DMS53 treated with DMSO at 0.1 percent for 48 hours (cell line): ENCODE measurements around the gene DHDH.

Experiments used
- DNase-seq: peaks from one replicate; lab custom pipeline; 2025; ENCODE audit not compliant: unreplicated experiment; lab: John Stamatoyannopoulos, UW

Gene DHDH

DNA sequence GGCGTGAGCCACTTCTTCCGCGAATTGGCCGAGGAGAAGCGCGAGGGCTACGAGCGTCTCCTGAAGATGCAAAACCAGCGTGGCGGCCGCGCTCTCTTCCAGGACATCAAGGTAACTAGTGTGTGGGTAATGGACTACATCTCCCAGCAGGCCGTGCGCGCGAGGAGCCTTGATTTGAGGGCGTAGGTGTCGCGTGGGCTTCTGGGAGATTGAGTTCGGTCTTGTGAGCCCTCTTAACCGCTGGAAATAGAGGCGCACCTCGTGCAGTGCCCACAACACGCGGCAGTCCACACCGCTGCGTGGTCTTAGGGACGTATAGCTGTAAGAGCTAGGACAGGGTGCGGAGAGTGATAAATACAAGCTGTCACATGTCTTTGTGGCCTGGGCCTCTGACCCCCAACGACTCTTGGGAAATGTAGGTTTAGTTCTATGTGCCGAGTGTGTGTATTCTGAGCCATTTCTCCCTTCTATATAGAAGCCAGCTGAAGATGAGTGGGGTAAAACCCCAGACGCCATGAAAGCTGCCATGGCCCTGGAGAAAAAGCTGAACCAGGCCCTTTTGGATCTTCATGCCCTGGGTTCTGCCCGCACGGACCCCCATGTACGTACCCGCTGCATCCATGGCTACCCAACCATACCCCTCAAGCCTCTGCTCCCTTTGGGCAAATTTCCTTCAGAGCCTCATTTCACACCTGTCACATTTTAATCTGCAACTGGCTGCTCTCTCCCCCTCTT is 32.5 kb downstream of the DHDH start:
- peak; percentile 67 for DNase-seq

- DNase-seq, result no peak
These were observed 33.2 kb downstream of the DHDH start for GRCh38 chr19:48966541-48967345.

GRCh38 chr19:48967346-48968178 is 34.1 kb downstream of the DHDH start:
- no peak for DNase-seq

GRCh38 chr19:48968179-48968661 is 34.7 kb downstream of the DHDH start:
- DNase-seq, result no peak

DNA sequence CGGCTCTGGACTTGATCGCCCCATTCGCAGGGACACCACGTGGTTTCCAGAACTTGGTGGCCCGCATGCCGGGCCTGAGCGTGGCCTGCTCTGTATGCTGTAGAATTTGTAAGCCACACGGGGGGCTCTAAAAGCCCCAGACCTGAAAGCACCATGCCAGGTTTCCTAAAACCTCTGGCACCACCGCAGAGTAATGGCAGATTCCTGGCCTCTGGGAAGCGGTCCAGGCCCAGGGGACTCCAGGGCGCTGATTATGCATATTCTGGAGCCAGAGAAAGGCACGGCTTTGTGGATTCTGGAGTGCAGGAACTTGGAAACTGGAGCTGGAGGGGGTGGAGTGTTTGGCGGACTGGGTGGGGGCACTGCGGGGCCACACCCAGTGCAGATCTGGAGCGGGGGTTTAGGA is 35.3 kb downstream of the DHDH start:
- DNase-seq, result no peak

DNA sequence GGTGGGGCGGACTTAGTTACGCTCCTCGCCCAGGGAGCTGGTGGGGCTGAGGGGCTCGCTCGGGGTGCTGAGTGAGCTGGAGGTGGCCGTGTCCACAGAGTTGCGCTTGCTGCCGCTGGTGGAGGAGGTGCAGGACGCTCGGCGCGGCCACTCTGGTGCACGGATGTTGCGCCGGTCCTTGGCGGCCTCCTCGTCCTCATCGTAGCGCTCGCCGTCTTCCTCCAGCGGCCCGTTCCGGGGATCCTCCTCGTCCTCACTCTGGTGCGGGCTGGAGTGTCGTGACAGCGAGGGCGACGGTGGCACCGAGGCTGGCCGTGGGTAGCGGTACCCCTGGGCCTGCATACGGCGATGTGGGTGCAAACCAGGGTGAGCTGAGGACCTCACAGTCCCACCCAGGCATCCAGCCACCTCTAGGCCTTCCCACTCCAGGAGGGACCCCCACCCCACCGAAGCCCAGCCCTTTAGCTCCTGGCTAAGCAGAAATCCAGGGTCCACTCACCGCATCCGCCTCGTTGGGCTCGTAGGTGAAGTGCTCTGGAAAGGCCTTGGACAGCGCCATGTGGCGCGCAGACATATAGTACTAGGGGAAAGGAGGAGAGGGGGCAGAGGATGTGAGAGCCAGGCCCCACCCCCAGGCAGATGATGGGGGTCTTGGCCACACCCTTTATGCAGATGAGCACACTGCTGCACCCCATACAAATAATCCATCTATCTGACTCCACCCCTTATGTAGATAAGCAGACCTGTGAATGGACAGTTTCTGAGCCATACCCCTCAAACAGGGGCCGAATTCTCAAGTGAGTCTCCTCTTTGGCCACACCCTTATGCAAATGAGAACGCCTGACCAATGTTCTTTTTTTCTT is 36.0 kb downstream of the DHDH start:
- no peak for DNase-seq

DNA sequence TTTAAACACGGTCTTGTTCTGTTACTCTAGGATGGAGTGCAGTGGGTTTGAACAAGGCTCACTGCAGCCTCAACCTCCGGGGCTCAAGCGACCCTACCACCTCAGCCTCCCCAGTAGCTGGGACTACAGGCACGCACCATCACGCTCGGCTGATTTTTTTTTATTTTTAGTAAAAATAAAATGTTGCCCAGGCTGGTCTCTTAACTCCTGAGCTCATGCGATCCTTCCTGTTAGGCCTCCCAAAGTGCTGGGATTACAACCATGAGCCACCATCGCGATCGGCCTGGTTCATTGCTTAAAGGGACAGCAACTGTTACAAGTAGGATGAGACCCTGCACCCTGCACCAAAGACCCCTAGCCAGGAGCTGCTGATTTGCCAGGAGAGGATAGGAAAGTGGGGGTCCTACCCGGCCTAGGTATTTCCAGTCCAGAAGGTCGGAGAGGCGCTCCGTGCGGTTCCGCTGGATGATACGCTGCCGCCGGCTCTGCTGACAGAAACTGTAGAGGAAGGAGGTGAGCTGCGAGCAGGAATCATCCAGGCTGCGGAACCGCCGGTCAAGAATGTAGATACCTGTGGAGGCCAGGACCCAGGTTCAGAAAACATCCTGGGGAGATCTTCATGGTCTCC is 36.8 kb downstream of the DHDH start:
- DNase-seq, result no peak

DNA sequence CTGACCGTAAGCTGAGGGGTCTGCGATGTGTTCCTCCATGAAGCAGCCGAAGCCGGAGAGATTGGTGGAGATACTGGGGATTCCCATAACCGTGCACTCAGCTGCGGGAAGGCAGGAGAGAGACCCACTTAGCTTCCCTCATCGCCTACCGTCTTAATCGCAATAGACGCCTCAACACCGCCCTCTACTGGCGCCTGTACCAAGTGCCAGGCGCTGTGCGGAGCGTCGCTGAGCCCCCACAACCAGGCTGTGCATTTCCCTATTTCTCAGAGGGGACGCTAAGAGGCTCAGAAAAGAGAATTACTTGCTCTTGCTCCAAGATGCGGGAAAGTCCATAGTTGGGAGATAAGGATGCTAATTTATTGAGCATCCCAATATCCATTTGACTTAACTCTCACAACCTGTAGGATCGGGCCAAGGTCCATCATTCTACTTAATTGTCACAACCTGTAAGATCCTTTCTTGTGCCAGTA is 37.5 kb downstream of the DHDH start:
- DNase-seq, result peak; percentile 66

DNA sequence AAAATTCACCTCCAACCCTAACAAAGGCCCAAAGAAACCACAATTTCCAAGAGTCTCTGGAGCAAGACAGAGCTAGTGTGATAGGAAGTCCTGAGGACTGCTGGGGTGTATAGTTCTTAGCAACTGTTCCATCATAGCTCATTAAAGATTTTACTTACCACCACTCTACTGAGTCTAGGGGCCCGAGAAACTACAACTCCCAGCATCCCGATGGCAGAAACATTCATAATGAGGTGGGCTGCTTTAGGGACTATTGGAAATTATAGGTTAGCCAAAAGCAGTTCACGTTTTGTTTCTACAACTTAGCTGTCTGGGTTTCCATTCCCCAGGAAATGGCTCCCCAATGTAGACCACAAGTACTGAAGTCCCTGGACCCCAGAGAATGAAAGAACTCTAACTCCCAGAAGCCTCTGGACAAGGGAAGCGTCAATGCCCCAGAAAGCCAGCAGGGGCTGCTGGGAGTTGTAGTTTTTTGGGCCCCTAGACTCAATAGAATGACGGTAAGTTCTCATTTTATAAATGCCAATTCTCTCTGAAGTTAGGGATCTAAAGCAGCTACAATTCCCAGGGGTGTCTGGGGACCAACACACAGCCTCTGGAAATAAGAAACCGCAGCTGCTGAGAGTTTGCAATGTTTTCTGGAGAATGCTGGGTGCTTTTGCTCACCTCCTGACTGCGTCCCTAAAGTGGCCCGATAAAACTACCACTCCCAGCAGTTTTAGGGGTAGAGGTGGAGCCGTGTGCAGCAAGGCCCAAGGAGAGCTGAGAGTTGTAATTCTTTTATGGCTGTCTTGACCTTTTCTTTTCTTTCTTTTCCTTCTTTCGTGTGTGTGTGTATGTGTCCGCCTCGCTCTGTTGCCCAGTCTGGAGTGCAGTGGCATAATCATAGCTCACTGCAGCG is 42.7 kb downstream of the DHDH start:
- DNase-seq, result no peak

GRCh38 chr19:48977061-48977460 is 43.6 kb downstream of the DHDH start:
- DNase-seq, result no peak

DNA sequence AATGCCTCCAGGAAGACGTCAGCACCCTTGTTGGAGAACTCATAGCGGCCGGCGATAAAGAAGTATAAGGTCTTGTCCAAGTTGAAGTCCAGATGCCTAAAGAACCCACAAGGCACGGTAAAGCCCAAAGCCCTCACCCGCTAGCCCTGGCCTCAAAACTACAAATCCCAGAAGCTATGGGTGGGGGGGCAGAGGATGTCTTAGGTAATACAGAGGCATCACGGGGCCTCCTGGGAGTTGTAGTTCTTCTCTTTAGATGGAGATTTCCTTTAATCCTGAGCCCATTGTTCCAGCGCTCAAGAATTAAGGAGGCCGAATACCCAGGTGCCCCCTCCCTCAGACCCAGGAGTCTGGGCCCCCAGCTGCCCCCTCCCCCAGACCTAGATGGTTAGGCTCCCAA is 48.8 kb downstream of the DHDH start:
- no peak for DNase-seq

GRCh38 chr19:48985711-48986110 is 52.2 kb downstream of the DHDH start:
- no peak for DNase-seq

- DNase-seq, result no peak
These were observed 52.7 kb downstream of the DHDH start for GRCh38 chr19:48986211-48986610.

GRCh38 chr19:48987323-48987722 is 53.8 kb downstream of the DHDH start:
- no peak for DNase-seq

DNA sequence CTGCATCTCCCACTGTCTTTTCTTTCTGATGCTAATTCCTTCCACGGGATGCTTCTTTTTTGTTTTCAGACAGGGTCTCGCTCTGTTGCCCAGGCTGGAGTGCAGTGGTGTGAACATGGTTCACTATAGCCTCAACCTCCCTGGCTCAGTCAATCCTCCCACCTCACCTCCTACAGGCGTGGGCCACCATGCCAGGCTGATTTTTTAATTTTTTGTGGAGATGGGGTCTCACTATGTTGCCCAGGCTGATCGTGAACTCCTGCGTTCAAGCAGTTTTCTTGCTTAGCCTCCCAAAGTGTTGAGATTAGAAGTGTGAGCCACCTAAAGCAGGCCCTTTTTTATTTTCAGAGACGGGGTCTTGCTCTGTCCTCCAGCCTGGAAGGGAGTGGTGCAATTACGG is 54.8 kb downstream of the DHDH start:
- DNase-seq, result no peak

GRCh38 chr19:48988860-48989259 is 55.4 kb downstream of the DHDH start:
- DNase-seq, result no peak

- no peak for DNase-seq
These were observed 56.3 kb downstream of the DHDH start for GRCh38 chr19:48989701-48990291.

DNA sequence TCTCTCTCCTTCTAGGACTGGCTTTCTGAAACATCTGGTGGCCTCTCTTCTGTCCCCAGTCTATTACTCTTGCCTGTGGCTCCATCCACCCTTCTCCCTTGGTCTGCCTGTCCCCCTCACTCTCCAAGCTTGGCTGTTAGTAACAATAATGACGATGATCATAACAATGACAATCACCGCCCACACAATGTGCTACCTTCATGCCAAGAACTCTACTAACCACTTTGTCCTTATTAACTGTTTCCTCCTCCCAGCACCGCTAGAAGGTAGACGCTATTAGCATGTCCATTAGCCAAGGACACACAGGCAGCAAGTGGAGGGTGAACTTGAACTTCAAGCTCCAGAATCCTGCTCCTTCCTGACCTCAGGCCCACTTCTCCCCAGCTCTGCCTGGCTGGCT is 56.9 kb downstream of the DHDH start:
- no peak for DNase-seq
